Tibial nerve (tissue), 4 donors: Measurements from ENCODE around the gene FAM163B.

Experiments
- EP300 ChIP-seq, 2 donors: sonication (generic); formaldehyde crosslinking; IDR thresholded peaks; one replicate each; pipeline ENCODE4 v1.6.1; 2017; ENCODE audit warnings: antibody characterized with exemption in 2 of 2, mild to moderate bottlenecking in 1 of 2
- POLR2A ChIP-seq, 2 donors: fragments of 450-650 bp; IDR thresholded peaks; one replicate each; pipeline ENCODE4 v1.6.1; 2017; ENCODE audit warnings: antibody characterized with exemption in 2 of 2, mild to moderate bottlenecking in 2 of 2, moderate library complexity in 2 of 2
- TF ChIP-seq, protein P1 (sequence below), 5 experiments: fragments of 200-600 bp in 3 of 5; fragments of 450-650 bp in 2 of 5; sonication (generic) in 3 of 5; IDR thresholded peaks; one replicate each; pipeline ENCODE4 v1.5.1; 2016 to 2019; ENCODE audit warnings: antibody characterized with exemption in 5 of 5, mild to moderate bottlenecking in 3 of 5, moderate library complexity in 2 of 5

- TF ChIP-seq, protein P1, sequence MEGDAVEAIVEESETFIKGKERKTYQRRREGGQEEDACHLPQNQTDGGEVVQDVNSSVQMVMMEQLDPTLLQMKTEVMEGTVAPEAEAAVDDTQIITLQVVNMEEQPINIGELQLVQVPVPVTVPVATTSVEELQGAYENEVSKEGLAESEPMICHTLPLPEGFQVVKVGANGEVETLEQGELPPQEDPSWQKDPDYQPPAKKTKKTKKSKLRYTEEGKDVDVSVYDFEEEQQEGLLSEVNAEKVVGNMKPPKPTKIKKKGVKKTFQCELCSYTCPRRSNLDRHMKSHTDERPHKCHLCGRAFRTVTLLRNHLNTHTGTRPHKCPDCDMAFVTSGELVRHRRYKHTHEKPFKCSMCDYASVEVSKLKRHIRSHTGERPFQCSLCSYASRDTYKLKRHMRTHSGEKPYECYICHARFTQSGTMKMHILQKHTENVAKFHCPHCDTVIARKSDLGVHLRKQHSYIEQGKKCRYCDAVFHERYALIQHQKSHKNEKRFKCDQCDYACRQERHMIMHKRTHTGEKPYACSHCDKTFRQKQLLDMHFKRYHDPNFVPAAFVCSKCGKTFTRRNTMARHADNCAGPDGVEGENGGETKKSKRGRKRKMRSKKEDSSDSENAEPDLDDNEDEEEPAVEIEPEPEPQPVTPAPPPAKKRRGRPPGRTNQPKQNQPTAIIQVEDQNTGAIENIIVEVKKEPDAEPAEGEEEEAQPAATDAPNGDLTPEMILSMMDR (IDR thresholded peaks at IDR 0.05) = no peak
- TF ChIP-seq POLR2A (IDR thresholded peaks at IDR 0.05) (no peak), EP300 (IDR thresholded peaks at IDR 0.05) (no peak)
Measured at GRCh38 chr9:133606708-133607025, 2.5 kb downstream of the FAM163B start.
